GM23338 (cell line): ENCODE measurements around the gene TRPM1.

ENCODE experiments used
- CREB1 ChIP-seq: fragments of 250-450 bp; sonication (Bioruptor Pico); IDR thresholded peaks from 2 replicates; pipeline ENCODE4 v1.5.0; 2020; ENCODE audit warnings: low read depth, mild to moderate bottlenecking, moderate library complexity
- EZH2 ChIP-seq: fragments of 200-600 bp; sonication (generic); IDR thresholded peaks from one replicate; pipeline ENCODE4 v1.8.0; 2017; ENCODE audit warnings: antibody characterized with exemption, mild to moderate bottlenecking, low read depth; ENCODE audit not compliant: unreplicated experiment
- EZH2phosphoT487 ChIP-seq: fragments of 200-600 bp; sonication (generic); IDR thresholded peaks from one replicate; pipeline ENCODE4 v1.8.1; 2018; ENCODE audit warnings: antibody characterized with exemption; ENCODE audit not compliant: unreplicated experiment
- JUNB ChIP-seq: IDR thresholded peaks from one replicate; pipeline ENCODE4 v1.6.1; 2016; ENCODE audit warnings: antibody characterized with exemption; ENCODE audit not compliant: unreplicated experiment
- NANOG ChIP-seq: IDR thresholded peaks from 2 replicates; pipeline ENCODE4 v1.6.1; 2016; ENCODE audit warnings: antibody characterized with exemption, borderline replicate concordance
- POLR2AphosphoS5 ChIP-seq: IDR thresholded peaks from 2 replicates; pipeline ENCODE4 v1.6.1; 2016; ENCODE audit warnings: antibody characterized with exemption, low read depth
- STAT1 ChIP-seq: IDR thresholded peaks from one replicate; pipeline ENCODE4 v1.6.1; 2016; ENCODE audit warnings: antibody characterized with exemption; ENCODE audit not compliant: unreplicated experiment
- ZNF114 ChIP-seq: fragments of 250-450 bp; sonication (Bioruptor Pico); IDR thresholded peaks from 2 replicates; pipeline ENCODE4 v1.5.0; 2020; ENCODE audit warnings: mild to moderate bottlenecking, moderate library complexity
- ZNF331 ChIP-seq: fragments of 250-450 bp; sonication (Bioruptor Pico); IDR thresholded peaks from 2 replicates; pipeline ENCODE4 v1.5.0; 2020; ENCODE audit warnings: low read depth, mild to moderate bottlenecking, moderate library complexity
- TF ChIP-seq, protein P1 (sequence below), 2 experiments: fragments of 200-600 bp in 1 of 2; sonication (generic) in 1 of 2; conservative IDR thresholded peaks; 2 replicates each; pipeline versions ENCODE4 v1.5.1 to v1.6.1; 2016 to 2017; ENCODE audit warnings: antibody characterized with exemption in 2 of 2, low read depth in 2 of 2, mild to moderate bottlenecking in 2 of 2, moderate library complexity in 1 of 2
- TF ChIP-seq, protein P2 (sequence below): fragments of 250-450 bp; sonication (Bioruptor Pico); IDR thresholded peaks from 2 replicates; pipeline ENCODE4 v1.5.0; 2020; ENCODE audit warnings: mild to moderate bottlenecking, moderate library complexity
- TF ChIP-seq, protein P3 (sequence below): IDR thresholded peaks from one replicate; pipeline ENCODE4 v1.6.1; 2018; ENCODE audit warnings: antibody characterized with exemption; ENCODE audit not compliant: unreplicated experiment
- TF ChIP-seq, protein P4 (sequence below): IDR thresholded peaks from 2 replicates; pipeline ENCODE4 v1.6.1; 2016; ENCODE audit warnings: antibody characterized with exemption

DNA sequence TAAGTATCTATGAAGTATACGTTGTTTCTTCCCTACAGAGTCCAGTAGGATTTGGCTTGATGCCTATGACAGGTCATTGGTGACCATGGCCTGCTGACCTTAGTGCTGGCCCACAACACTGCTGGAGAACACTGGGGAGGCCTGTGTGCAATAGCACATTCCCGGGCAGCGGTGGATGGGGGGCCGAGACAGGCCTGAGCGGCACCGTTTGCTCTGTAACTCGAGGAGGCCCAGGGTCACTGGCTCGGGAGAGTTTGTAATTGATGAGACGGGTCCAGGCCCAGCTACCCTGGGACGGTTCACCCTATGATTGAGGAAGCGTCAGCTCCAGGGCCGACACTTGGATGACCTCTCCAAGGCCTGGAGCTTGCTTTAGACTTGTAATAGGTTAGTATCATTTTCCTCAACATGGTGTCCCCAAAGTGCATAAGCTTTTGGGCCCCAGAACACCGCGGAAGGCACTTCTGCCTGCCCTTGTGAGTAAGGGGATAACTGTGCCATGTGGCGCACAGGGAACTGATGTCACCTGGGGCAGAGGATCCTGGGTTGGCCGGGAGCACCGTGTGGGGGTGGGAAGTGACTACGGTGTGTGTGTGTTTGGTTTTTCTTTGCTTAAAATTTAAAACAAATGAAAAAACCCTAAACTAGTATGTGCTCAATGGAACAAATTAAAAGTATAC, 12.0 kb downstream of the TRPM1 start:
- TF ChIP-seq CREB1 (CRISPR knock-in tag) = no peak
- TF ChIP-seq, protein P1, sequence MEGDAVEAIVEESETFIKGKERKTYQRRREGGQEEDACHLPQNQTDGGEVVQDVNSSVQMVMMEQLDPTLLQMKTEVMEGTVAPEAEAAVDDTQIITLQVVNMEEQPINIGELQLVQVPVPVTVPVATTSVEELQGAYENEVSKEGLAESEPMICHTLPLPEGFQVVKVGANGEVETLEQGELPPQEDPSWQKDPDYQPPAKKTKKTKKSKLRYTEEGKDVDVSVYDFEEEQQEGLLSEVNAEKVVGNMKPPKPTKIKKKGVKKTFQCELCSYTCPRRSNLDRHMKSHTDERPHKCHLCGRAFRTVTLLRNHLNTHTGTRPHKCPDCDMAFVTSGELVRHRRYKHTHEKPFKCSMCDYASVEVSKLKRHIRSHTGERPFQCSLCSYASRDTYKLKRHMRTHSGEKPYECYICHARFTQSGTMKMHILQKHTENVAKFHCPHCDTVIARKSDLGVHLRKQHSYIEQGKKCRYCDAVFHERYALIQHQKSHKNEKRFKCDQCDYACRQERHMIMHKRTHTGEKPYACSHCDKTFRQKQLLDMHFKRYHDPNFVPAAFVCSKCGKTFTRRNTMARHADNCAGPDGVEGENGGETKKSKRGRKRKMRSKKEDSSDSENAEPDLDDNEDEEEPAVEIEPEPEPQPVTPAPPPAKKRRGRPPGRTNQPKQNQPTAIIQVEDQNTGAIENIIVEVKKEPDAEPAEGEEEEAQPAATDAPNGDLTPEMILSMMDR (conservative IDR thresholded peaks at IDR 0.05; ENCODE audit: low read depth in 2 of 2) = no peak
- TF ChIP-seq EZH2phosphoT487 = no peak
- TF ChIP-seq POLR2AphosphoS5 = no peak
- TF ChIP-seq, protein P2, sequence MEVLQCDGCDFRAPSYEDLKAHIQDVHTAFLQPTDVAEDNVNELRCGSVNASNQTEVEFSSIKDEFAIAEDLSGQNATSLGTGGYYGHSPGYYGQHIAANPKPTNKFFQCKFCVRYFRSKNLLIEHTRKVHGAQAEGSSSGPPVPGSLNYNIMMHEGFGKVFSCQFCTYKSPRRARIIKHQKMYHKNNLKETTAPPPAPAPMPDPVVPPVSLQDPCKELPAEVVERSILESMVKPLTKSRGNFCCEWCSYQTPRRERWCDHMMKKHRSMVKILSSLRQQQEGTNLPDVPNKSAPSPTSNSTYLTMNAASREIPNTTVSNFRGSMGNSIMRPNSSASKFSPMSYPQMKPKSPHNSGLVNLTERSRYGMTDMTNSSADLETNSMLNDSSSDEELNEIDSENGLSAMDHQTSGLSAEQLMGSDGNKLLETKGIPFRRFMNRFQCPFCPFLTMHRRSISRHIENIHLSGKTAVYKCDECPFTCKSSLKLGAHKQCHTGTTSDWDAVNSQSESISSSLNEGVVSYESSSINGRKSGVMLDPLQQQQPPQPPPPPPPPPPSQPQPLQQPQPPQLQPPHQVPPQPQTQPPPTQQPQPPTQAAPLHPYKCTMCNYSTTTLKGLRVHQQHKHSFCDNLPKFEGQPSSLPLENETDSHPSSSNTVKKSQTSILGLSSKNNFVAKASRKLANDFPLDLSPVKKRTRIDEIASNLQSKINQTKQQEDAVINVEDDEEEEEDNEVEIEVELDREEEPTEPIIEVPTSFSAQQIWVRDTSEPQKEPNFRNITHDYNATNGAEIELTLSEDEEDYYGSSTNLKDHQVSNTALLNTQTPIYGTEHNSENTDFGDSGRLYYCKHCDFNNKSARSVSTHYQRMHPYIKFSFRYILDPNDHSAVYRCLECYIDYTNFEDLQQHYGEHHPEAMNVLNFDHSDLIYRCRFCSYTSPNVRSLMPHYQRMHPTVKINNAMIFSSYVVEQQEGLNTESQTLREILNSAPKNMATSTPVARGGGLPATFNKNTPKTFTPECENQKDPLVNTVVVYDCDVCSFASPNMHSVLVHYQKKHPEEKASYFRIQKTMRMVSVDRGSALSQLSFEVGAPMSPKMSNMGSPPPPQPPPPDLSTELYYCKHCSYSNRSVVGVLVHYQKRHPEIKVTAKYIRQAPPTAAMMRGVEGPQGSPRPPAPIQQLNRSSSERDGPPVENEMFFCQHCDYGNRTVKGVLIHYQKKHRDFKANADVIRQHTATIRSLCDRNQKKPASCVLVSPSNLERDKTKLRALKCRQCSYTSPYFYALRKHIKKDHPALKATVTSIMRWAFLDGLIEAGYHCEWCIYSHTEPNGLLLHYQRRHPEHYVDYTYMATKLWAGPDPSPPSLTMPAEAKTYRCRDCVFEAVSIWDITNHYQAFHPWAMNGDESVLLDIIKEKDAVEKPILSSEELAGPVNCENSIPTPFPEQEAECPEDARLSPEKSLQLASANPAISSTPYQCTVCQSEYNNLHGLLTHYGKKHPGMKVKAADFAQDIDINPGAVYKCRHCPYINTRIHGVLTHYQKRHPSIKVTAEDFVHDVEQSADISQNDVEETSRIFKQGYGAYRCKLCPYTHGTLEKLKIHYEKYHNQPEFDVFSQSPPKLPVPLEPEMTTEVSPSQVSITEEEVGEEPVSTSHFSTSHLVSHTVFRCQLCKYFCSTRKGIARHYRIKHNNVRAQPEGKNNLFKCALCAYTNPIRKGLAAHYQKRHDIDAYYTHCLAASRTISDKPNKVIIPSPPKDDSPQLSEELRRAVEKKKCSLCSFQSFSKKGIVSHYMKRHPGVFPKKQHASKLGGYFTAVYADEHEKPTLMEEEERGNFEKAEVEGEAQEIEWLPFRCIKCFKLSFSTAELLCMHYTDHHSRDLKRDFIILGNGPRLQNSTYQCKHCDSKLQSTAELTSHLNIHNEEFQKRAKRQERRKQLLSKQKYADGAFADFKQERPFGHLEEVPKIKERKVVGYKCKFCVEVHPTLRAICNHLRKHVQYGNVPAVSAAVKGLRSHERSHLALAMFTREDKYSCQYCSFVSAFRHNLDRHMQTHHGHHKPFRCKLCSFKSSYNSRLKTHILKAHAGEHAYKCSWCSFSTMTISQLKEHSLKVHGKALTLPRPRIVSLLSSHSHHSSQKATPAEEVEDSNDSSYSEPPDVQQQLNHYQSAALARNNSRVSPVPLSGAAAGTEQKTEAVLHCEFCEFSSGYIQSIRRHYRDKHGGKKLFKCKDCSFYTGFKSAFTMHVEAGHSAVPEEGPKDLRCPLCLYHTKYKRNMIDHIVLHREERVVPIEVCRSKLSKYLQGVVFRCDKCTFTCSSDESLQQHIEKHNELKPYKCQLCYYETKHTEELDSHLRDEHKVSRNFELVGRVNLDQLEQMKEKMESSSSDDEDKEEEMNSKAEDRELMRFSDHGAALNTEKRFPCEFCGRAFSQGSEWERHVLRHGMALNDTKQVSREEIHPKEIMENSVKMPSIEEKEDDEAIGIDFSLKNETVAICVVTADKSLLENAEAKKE (CRISPR knock-in tag) = no peak
- no peak for TF ChIP-seq NANOG
- TF ChIP-seq, protein P3, sequence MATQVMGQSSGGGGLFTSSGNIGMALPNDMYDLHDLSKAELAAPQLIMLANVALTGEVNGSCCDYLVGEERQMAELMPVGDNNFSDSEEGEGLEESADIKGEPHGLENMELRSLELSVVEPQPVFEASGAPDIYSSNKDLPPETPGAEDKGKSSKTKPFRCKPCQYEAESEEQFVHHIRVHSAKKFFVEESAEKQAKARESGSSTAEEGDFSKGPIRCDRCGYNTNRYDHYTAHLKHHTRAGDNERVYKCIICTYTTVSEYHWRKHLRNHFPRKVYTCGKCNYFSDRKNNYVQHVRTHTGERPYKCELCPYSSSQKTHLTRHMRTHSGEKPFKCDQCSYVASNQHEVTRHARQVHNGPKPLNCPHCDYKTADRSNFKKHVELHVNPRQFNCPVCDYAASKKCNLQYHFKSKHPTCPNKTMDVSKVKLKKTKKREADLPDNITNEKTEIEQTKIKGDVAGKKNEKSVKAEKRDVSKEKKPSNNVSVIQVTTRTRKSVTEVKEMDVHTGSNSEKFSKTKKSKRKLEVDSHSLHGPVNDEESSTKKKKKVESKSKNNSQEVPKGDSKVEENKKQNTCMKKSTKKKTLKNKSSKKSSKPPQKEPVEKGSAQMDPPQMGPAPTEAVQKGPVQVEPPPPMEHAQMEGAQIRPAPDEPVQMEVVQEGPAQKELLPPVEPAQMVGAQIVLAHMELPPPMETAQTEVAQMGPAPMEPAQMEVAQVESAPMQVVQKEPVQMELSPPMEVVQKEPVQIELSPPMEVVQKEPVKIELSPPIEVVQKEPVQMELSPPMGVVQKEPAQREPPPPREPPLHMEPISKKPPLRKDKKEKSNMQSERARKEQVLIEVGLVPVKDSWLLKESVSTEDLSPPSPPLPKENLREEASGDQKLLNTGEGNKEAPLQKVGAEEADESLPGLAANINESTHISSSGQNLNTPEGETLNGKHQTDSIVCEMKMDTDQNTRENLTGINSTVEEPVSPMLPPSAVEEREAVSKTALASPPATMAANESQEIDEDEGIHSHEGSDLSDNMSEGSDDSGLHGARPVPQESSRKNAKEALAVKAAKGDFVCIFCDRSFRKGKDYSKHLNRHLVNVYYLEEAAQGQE = no peak
- no peak for TF ChIP-seq EZH2
- TF ChIP-seq STAT1 = no peak
- TF ChIP-seq ZNF114 = no peak
- TF ChIP-seq JUNB = no peak
- no peak for TF ChIP-seq ZNF331 (CRISPR knock-in tag)
- TF ChIP-seq, protein P4, sequence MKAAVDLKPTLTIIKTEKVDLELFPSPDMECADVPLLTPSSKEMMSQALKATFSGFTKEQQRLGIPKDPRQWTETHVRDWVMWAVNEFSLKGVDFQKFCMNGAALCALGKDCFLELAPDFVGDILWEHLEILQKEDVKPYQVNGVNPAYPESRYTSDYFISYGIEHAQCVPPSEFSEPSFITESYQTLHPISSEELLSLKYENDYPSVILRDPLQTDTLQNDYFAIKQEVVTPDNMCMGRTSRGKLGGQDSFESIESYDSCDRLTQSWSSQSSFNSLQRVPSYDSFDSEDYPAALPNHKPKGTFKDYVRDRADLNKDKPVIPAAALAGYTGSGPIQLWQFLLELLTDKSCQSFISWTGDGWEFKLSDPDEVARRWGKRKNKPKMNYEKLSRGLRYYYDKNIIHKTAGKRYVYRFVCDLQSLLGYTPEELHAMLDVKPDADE = no peak
